ENCODE measurements around the gene ZNF716.

Gene ZNF716

DNA sequence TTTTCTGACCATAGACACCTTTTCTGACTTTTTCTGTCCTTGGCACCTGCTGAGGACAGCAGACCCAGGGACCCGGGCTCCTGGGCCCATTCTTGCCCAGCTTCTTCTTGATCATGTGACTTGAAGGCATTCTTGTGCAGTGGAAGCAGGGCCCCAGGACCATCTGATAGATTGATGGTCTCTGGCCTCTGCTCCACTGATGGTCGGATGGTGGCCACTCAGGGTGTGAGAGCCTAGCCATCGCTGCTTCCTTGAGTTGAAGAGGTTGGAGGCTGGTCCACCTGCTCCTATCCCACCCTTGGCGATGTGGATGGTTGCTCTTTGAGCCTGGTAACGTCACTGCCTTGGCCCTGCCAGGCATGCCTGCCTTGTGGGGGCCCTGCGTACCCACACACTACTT, 37.8 kb upstream of the ZNF716 start:
- DNase-seq (ENCODE audit: low read depth) = no peak
- no peak overlapping the region for H3K4me3 ChIP-seq (ENCODE audit: low read depth, low read length)
- TF ChIP-seq, protein P1, sequence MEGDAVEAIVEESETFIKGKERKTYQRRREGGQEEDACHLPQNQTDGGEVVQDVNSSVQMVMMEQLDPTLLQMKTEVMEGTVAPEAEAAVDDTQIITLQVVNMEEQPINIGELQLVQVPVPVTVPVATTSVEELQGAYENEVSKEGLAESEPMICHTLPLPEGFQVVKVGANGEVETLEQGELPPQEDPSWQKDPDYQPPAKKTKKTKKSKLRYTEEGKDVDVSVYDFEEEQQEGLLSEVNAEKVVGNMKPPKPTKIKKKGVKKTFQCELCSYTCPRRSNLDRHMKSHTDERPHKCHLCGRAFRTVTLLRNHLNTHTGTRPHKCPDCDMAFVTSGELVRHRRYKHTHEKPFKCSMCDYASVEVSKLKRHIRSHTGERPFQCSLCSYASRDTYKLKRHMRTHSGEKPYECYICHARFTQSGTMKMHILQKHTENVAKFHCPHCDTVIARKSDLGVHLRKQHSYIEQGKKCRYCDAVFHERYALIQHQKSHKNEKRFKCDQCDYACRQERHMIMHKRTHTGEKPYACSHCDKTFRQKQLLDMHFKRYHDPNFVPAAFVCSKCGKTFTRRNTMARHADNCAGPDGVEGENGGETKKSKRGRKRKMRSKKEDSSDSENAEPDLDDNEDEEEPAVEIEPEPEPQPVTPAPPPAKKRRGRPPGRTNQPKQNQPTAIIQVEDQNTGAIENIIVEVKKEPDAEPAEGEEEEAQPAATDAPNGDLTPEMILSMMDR (IDR thresholded peaks at IDR 0.05; ENCODE audit: low read depth, low read length, missing control alignments) = no peak
- in situ Hi-C loops (cut with HindIII; ENCODE audit: low sequenced_read_pairs) = no loop called here

DNA sequence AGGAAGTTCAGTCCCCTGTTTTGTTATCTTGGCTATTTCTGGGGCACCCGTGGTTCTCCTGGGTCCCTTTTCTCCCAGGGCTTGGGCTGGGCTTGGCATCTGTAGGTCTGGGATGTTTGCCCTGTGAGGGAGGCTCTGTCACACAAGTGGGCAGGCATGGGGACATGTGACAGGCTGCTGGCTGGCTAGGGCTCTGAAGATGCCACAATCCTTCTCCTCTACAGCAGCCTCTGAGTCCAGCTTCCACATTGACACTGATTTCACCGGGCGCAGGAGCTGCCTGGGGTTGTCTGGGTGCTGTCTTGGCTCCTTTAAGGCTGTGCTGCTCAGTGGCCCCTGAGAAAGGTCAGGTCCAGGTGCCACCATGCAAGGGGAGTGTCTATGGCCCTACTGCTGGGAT, 37.4 kb upstream of the ZNF716 start:
- no peak overlapping the region for H3K4me3 ChIP-seq (ENCODE audit: low read depth, low read length)
- TF ChIP-seq, protein P1 (IDR thresholded peaks at IDR 0.05; ENCODE audit: low read depth, low read length, missing control alignments) = no peak
- in situ Hi-C loops (cut with HindIII; ENCODE audit: low sequenced_read_pairs) = no loop called here
- no peak for DNase-seq (ENCODE audit: low read depth)

DNA sequence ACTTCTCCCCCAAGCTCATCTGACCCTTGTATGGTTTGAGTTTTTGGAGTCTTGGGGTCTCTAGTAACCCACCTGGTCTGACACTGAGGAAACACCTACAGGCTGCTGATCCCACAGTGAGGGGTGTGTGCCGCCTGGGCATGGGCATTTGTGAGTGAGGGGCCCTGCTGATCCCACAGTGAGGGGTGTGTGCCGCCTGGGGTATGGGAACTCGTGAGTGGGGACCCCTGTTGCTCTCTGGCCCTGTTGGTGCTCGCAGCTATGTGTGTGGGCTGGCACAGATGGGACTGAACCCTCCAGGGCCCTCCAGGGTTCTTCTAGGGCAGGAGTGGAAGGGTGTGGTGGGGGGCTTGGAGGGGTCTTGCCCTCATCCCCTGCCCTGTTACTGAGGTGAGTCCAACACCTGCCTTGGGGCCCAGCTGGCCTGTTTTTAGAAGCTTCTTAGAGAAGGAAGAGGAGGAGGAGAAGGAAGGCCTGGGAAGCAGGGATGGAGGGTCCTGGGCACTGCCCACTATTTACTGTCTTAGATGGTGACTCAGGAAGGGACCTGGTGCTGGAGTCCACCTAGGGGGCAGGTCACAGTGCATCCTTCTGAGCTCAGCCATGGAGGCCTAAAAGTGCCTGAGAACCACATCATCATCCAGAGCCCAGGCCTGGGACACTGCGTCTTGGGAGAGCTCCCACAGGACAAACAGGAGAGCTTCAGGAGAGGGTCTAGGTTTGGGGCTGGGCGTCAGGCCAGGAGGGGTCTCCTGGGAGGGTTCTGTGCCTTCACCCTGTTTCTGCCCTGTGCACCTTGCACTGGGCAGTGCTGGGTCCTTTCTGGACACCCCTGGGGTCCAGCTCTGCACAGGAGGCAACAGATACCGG, 36.2 kb upstream of the ZNF716 start:
- in situ Hi-C loops (cut with HindIII; ENCODE audit: low sequenced_read_pairs) = no loop called here
- H3K4me3 ChIP-seq (ENCODE audit: low read depth, low read length) = no peak overlapping the region
- no peak for DNase-seq (ENCODE audit: low read depth)
- TF ChIP-seq, protein P1 (IDR thresholded peaks at IDR 0.05; ENCODE audit: low read depth, low read length, missing control alignments) = no peak

DNA sequence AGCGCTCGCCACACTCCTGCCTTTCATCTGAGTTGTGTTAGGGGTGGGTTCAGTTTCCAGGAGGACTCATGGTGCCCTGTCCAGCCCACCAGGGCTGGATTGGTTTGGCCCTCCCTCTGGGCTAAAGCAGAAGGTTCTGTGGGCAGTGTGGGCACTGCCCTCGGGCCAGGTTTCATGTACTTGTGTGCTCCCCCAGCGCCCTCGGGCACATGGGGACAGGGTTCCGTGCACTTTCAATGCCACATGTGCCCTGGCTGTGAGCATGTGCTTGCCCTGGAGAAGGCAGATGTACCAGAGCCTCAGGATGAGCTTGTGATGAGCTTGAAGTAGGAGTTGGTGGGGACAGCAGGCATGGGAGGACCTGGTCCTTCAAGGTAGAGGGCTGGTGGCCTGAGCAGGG, 35.6 kb upstream of the ZNF716 start:
- in situ Hi-C loops (cut with HindIII; ENCODE audit: low sequenced_read_pairs) = no loop called here
- no peak overlapping the region for H3K4me3 ChIP-seq (ENCODE audit: low read depth, low read length)
- TF ChIP-seq, protein P1 (IDR thresholded peaks at IDR 0.05; ENCODE audit: low read depth, low read length, missing control alignments) = no peak
- no peak for DNase-seq (ENCODE audit: low read depth)

DNA sequence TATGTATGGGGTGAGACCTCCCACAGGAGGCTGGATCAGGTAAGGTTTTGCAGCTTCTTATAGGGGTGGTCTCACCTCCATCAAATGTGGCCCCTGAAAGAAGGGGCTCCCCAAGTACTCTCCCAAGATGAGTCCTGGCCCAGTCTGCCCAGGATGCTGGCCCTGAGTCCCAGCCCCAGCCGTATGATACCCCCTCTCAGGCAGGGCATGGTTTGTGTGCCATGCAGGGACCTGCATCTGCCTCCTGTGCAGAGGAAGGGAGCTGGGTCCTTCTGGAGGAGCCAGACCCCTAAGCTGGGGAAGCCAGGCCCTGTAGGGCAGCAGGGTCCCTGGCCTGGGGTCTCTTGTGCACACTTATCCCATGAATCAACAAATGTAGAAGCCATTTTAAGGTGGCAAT, 35.1 kb upstream of the ZNF716 start:
- in situ Hi-C loops (cut with HindIII; ENCODE audit: low sequenced_read_pairs) = no loop called here
- TF ChIP-seq, protein P1 (IDR thresholded peaks at IDR 0.05; ENCODE audit: low read depth, low read length, missing control alignments) = no peak
- DNase-seq (ENCODE audit: low read depth) = no peak
- no peak overlapping the region for H3K4me3 ChIP-seq (ENCODE audit: low read depth, low read length)

DNA sequence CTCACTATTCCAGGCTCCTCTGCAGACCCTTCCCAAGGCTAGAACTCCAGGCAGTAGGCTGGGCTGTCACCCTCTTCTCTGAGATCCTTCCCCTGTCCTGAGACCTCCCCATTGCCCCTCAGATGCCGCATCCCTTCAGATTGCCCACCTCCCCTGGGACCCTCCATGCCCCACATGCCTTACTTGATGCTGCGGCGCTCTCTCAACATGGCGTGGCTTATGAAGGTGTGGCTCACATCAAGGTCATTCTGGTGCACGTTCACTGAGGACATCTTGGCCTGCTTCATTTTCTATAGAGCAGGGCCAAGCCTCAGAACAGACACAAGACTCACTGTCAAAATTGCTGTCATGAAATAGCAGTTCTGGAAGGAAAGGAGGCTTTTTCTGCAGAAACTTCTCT, 34.7 kb upstream of the ZNF716 start:
- TF ChIP-seq, protein P1 (IDR thresholded peaks at IDR 0.05; ENCODE audit: low read depth, low read length, missing control alignments) = no peak
- H3K4me3 ChIP-seq (ENCODE audit: low read depth, low read length) = no peak overlapping the region
- in situ Hi-C loops (cut with HindIII; ENCODE audit: low sequenced_read_pairs) = no loop called here
- DNase-seq (ENCODE audit: low read depth) = no peak

Data from astrocyte of the cerebellum (primary cell).